GM18868 (cell line): ENCODE data around the gene BDH1.

ENCODE experiments used
- ATAC-seq: cut with Tn5 transposase; IDR thresholded peaks from one replicate; pipeline ENCODE4 v1.9.1; 2021; ENCODE audit warnings: mild to moderate bottlenecking, moderate library complexity; ENCODE audit not compliant: unreplicated experiment

Gene BDH1

GRCh38 chr3:197507541-197507940 is 48.2 kb downstream of the BDH1 start:
- no peak for ATAC-seq

- no peak for ATAC-seq
These were observed 48.7 kb downstream of the BDH1 start for GRCh38 chr3:197507081-197507480.

GRCh38 chr3:197505796-197506548 is 49.8 kb downstream of the BDH1 start:
- no peak for ATAC-seq

GRCh38 chr3:197504641-197505121 is 51.1 kb downstream of the BDH1 start:
- ATAC-seq, result no peak

- ATAC-seq, result no peak
These were observed 51.5 kb downstream of the BDH1 start for GRCh38 chr3:197504229-197504628.

- no peak for ATAC-seq
These were observed 52.1 kb downstream of the BDH1 start for GRCh38 chr3:197503652-197504051.

GRCh38 chr3:197501879-197502620 is 53.7 kb downstream of the BDH1 start:
- peak; percentile 72 for ATAC-seq

GRCh38 chr3:197501496-197501878 is 54.3 kb downstream of the BDH1 start:
- peak; percentile 21 for ATAC-seq

GRCh38 chr3:197500812-197501211 is 55.0 kb downstream of the BDH1 start:
- ATAC-seq, result no peak

- no peak for ATAC-seq
These were observed 56.3 kb downstream of the BDH1 start for GRCh38 chr3:197499427-197499826.

- ATAC-seq, result no peak
These were observed 57.1 kb downstream of the BDH1 start for GRCh38 chr3:197498499-197499241.

- ATAC-seq, result no peak
These were observed 59.0 kb downstream of the BDH1 start for GRCh38 chr3:197496746-197497125.

GRCh38 chr3:197495999-197496745 is 59.6 kb downstream of the BDH1 start:
- no peak for ATAC-seq

- no peak for ATAC-seq
These were observed 60.3 kb downstream of the BDH1 start for GRCh38 chr3:197495499-197495898.

- ATAC-seq, result no peak
These were observed 60.7 kb downstream of the BDH1 start for GRCh38 chr3:197495059-197495455.

- ATAC-seq, result no peak
These were observed 61.3 kb downstream of the BDH1 start for GRCh38 chr3:197494366-197495058.

- ATAC-seq, result no peak
These were observed 62.7 kb downstream of the BDH1 start for GRCh38 chr3:197493049-197493448.

GRCh38 chr3:197491923-197492664 is 63.7 kb downstream of the BDH1 start:
- no peak for ATAC-seq

- no peak for ATAC-seq
These were observed 64.3 kb downstream of the BDH1 start for GRCh38 chr3:197491478-197491877.
